GM10266 (cell line): ENCODE data around the gene ATXN2.
"Not testable (repeated sequence)": the region's sequence is repeated elsewhere in the genome, so short reads cannot be mapped to it uniquely, and the experiment has no call there.

Source experiments
- DNase-seq: peaks from one replicate; pipeline ENCODE4 v3.0.0; 2012; ENCODE audit errors: extremely low spot score
- TF ChIP-seq, protein P1 (sequence below): IDR thresholded peaks from 2 replicates; pipeline ENCODE4 v1.5.1; 2012; ENCODE audit warnings: mild to moderate bottlenecking, low read depth; ENCODE audit not compliant: control insufficient read depth, insufficient read depth; ENCODE audit errors: missing control alignments

ATXN2 gene

DNA sequence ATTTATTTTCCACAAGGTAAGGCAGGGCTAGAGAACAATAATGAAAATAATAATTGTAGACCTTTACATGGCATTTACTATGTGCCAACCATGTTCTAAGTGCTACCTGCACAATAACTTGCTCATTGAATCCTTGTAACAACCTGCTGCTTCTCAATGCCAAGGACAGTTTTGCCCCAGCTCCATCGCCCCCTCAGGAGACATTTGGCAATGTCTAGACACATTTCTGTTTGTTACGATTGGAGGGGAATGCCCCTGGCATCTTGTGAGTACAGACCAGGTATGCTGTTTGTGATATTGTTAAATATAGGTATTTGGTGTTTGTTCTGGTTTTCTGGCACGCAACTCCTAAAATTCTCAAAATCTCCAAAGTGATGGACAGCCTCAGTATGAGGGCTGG, 8.1 kb upstream of the ATXN2 start:
- DNase-seq: no peak

DNA sequence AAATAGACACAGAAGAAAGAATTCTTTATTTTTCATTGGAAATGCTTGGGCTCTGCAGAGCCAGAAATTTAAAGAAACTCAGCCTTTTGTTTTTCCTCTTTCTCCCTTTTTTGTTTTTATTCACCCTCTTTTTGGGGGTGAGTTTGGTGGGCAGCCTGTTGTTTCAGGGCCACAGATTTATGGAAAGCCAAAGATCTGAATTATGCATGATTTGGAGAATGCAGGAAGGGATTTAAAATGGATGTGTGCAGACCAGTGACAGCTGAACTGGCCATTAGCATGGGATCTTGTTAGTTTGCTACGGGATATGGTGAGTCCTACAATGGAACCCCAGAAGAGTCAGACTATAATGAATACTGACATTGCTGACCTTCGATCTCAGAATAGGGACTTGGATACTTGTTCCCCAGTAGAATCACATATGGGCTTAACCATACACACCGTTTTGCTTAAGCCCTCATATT, 7.7 kb upstream of the ATXN2 start:
- TF ChIP-seq, protein P1, sequence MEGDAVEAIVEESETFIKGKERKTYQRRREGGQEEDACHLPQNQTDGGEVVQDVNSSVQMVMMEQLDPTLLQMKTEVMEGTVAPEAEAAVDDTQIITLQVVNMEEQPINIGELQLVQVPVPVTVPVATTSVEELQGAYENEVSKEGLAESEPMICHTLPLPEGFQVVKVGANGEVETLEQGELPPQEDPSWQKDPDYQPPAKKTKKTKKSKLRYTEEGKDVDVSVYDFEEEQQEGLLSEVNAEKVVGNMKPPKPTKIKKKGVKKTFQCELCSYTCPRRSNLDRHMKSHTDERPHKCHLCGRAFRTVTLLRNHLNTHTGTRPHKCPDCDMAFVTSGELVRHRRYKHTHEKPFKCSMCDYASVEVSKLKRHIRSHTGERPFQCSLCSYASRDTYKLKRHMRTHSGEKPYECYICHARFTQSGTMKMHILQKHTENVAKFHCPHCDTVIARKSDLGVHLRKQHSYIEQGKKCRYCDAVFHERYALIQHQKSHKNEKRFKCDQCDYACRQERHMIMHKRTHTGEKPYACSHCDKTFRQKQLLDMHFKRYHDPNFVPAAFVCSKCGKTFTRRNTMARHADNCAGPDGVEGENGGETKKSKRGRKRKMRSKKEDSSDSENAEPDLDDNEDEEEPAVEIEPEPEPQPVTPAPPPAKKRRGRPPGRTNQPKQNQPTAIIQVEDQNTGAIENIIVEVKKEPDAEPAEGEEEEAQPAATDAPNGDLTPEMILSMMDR: no peak
- DNase-seq: no peak

More for the DNA sequence above, 8.1 kb upstream of the ATXN2 start:
- TF ChIP-seq, protein P1: no peak

- DNase-seq: no peak
- TF ChIP-seq, protein P1: no peak
Observed at GRCh38 chr12:111605911-111606766, 7.0 kb upstream of the ATXN2 start.

GRCh38 chr12:111602857-111603256, 3.7 kb upstream of the ATXN2 start:
- DNase-seq: not testable (repeated sequence)

- DNase-seq: no peak
- TF ChIP-seq, protein P1: no peak
Observed at GRCh38 chr12:111602348-111602747, 3.2 kb upstream of the ATXN2 start.

GRCh38 chr12:111600986-111601385, 1.9 kb upstream of the ATXN2 start:
- not testable (repeated sequence) for DNase-seq

GRCh38 chr12:111600205-111600642, 1.1 kb upstream of the ATXN2 start:
- DNase-seq: no peak
- TF ChIP-seq, protein P1: no peak

- TF ChIP-seq, protein P1: no peak
- peak; percentile 93 for DNase-seq
Observed at GRCh38 chr12:111599453-111600204, 514 bp upstream of the ATXN2 start.
